ENCODE results near the gene MRM3. TPM values are rescaled to one million over a fixed set of nuclear protein-coding genes. Genes with fewer than 3 reads are reported as not detected.

The MRM3 gene
- total and polyA plus RNA-seq, 2 donors (not counting 3 experiments of a cell fraction or from before 2014, with no cell fraction given) = 17.1 to 19.2 TPM

DNA sequence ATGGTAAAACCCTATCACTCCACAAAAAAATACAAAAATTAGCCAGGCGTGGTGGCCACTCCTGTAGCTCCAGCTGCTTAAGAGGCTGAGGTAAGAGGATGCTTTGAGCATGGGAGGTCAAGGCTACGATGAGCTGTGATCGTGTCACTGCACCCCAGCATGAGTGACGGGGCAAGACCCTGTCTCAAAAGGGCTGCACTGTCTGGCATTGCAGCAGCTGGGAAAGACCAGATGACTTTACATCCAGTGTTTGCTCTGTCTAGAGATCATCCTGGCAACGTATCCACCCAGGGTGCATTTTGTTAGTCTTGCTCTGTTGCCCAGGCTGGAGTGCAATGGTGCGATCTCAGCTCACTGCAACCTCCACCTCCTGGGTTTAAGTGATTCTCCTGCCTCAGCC, 52.0 kb downstream of the MRM3 start:
- H4K20me1 ChIP-seq (replicated peaks; ENCODE audit: control insufficient read depth, extremely low read depth, insufficient read depth, low read length) = no peaks in the 10 kb centered on the region
- H3K27me3 ChIP-seq (ENCODE audit: control insufficient read depth in 2 of 2, insufficient read depth in 2 of 2, low read length in 2 of 2) = no peaks in the 10 kb centered on the region
- ChIA-PET POLR2A (no interaction called here), CTCF (interaction anchor here (1.3 kb wide), 1 partner anchor 224 kb away, joined by 3 read pairs; no protein-coding TSS in a partner anchor)
- no peaks in the 10 kb centered on the region for H3K79me2 ChIP-seq (ENCODE audit: control insufficient read depth, insufficient read depth, low read length)
- no peak overlapping the region for H3K4me2 ChIP-seq (ENCODE audit: insufficient read depth, low read length)
- H3K9ac ChIP-seq (replicated peaks; ENCODE audit: extremely low read depth, insufficient read depth, low read length) = no peak overlapping the region
- H3K4me1 ChIP-seq (ENCODE audit: control insufficient read depth, extremely low read depth, insufficient read depth, low read length) = no peaks in the 10 kb centered on the region
- FAIRE-seq (no peak), DNase-seq (ENCODE audit: low read depth, low spot score) (no peak)
- no peak overlapping the region for H2AFZ ChIP-seq (ENCODE audit: low read depth, low read length)
- no peaks in the 10 kb centered on the region for H3K36me3 ChIP-seq (ENCODE audit: control insufficient read depth in 2 of 2, extremely low read depth in 1 of 2, insufficient read depth in 2 of 2, low read length in 2 of 2)
- no peak overlapping the region for H3K27ac ChIP-seq (ENCODE audit: insufficient read depth, low read depth, low read length)
- TF ChIP-seq POLR2A (IDR thresholded peaks at IDR 0.05; ENCODE audit: low read depth, low read length) (no peak), FOS (IDR thresholded peaks at IDR 0.05; ENCODE audit: borderline replicate concordance, insufficient read depth, low read length) (no peak), GATA2 (IDR thresholded peaks at IDR 0.05; ENCODE audit: insufficient read depth, insufficient read length, low read depth, low read length) (no peak), JUN (IDR thresholded peaks at IDR 0.05; ENCODE audit: borderline replicate concordance, insufficient read depth, insufficient read length, low read depth) (no peak), EZH2 (IDR thresholded peaks at IDR 0.05; ENCODE audit: borderline replicate concordance, low read depth, low read length, severe bottlenecking) (no peak), MYC (IDR thresholded peaks at IDR 0.05; ENCODE audit: low read depth, low read length) (no peak), POLR2AphosphoS5 (IDR thresholded peaks at IDR 0.05; ENCODE audit: insufficient read depth, low read depth, low read length) (no peak), MAX (IDR thresholded peaks at IDR 0.05; ENCODE audit: insufficient read depth, insufficient read length) (no peak)
- TF ChIP-seq, protein P1, sequence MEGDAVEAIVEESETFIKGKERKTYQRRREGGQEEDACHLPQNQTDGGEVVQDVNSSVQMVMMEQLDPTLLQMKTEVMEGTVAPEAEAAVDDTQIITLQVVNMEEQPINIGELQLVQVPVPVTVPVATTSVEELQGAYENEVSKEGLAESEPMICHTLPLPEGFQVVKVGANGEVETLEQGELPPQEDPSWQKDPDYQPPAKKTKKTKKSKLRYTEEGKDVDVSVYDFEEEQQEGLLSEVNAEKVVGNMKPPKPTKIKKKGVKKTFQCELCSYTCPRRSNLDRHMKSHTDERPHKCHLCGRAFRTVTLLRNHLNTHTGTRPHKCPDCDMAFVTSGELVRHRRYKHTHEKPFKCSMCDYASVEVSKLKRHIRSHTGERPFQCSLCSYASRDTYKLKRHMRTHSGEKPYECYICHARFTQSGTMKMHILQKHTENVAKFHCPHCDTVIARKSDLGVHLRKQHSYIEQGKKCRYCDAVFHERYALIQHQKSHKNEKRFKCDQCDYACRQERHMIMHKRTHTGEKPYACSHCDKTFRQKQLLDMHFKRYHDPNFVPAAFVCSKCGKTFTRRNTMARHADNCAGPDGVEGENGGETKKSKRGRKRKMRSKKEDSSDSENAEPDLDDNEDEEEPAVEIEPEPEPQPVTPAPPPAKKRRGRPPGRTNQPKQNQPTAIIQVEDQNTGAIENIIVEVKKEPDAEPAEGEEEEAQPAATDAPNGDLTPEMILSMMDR (IDR thresholded peaks at IDR 0.05; ENCODE audit: extremely low read depth in 1 of 2, insufficient read depth in 1 of 2, low read depth in 1 of 2, low read length in 2 of 2) = no peak
- H3K4me3 ChIP-seq (replicated peaks in 1 of 3; ENCODE audit: insufficient read depth in 1 of 3, low read depth in 1 of 3, low read length in 3 of 3) = no peak overlapping the region
- H3K9me3 ChIP-seq (replicated peaks; ENCODE audit: control insufficient read depth, insufficient read depth, low read length) = no peaks in the 10 kb centered on the region
- dilution Hi-C loops (cut with MboI; ENCODE audit: extremely low pct_ligation_motif_present, low sequenced_read_pairs) (no loop called here), intact Hi-C loops (cut with micrococcal nuclease) (no loop called here)
- no TSS peak for BruUV-seq (replicated peaks)
- H3K9me1 ChIP-seq (replicated peaks; ENCODE audit: control insufficient read depth, extremely low read depth, insufficient read depth, low read length) = no peaks in the 10 kb centered on the region
